HFFc6 (cell line): Measurements from ENCODE around the gene RPUSD4. TPM values are rescaled to one million over a fixed set of nuclear protein-coding genes. Genes with fewer than 3 reads are reported as not detected.

Experiments
- DNase-seq: peaks from one replicate; pipeline ENCODE4 v3.0.0-alpha.2; 2018
- H3K27ac Mint-ChIP-seq: 2 replicates; pipeline ENCODE4 v1.8.0; 2020; ENCODE audit warnings: mild to moderate bottlenecking, mixed read lengths
- H3K27me3 Mint-ChIP-seq: 2 replicates; pipeline ENCODE4 v1.8.0; 2021; ENCODE audit warnings: mild to moderate bottlenecking, moderate library complexity, mixed read lengths; ENCODE audit not compliant: insufficient read depth
- H3K36me3 Mint-ChIP-seq: 2 replicates; pipeline ENCODE4 v1.8.0; 2021; ENCODE audit warnings: low read depth, mixed read lengths
- H3K4me1 Mint-ChIP-seq: 2 replicates; pipeline ENCODE4 v1.8.0; 2020; ENCODE audit warnings: low read depth, mixed read lengths
- H3K4me3 Mint-ChIP-seq: 2 replicates; pipeline ENCODE4 v1.8.0; 2020; ENCODE audit warnings: mild to moderate bottlenecking, moderate library complexity, mixed read lengths
- H3K9me3 Mint-ChIP-seq: 2 replicates; pipeline ENCODE4 v1.8.0; 2020; ENCODE audit warnings: mild to moderate bottlenecking, mixed read lengths
- total RNA-seq, 6 experiments: library from RNA; stranded (reverse); fragmentation: NEBNext Ultra II Directional; extraction: Animal tissue kit (Norgen Biotek cat#: 25700); gene quantifications; 2 replicates in 1 of 6; 3 replicates in 5 of 6; pipeline ENCODE4 v1.2.3, GENCODE V29; 2021
- TF ChIP-seq, protein P1 (sequence below): fragments of 200-600 bp; sonication (generic); IDR thresholded peaks from 2 replicates; pipeline ENCODE4 v1.5.0; 2021; ENCODE audit warnings: antibody characterized with exemption, mild to moderate bottlenecking

The RPUSD4 gene
- total RNA-seq, 6 experiments from 2014 or later: 18.8 to 20.9 (median 19.6) TPM

DNA sequence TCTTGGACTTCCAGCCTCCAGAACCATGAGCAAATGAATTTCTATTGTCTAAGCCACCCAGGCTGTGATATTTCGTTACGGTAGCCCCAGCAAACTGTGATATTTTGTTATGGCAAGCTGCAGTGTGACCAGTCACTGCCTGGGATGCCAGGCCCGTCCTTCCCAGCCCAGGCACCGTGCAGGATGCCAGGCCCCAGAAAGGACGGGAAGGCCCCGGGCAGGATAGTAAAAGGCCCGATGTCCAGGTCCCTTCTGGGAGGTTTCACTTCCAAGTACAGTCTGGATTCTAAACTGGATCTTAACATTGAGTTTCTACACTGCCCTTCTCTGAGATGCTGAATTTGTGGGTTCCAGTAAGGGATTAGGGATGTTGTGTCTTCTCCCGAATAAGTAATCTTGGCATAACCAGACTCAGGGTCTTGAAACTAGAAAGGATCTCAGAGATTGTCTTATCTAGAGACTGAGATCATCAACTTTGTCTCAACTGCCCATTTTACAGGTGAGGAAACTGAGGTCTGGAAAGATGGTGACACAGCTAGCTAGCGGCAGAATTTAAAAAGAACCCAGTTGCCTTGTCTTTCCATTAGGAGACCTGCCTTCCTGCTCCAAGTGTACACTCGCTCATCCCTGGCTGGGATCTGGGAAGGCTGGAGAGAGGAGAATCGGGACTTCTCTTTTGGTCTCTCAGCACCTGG lies 19.9 kb downstream of the RPUSD4 start:
- Mint-ChIP-seq H3K27ac (no peak overlapping the region), H3K4me1 (no peaks in the 10 kb centered on the region), H3K4me3 (no peak overlapping the region), H3K27me3 (no peaks in the 10 kb centered on the region), H3K9me3 (no peaks in the 10 kb centered on the region), H3K36me3 (peaks cover 5% of the 10 kb centered on the region)
- no peak for DNase-seq
- TF ChIP-seq, protein P1, sequence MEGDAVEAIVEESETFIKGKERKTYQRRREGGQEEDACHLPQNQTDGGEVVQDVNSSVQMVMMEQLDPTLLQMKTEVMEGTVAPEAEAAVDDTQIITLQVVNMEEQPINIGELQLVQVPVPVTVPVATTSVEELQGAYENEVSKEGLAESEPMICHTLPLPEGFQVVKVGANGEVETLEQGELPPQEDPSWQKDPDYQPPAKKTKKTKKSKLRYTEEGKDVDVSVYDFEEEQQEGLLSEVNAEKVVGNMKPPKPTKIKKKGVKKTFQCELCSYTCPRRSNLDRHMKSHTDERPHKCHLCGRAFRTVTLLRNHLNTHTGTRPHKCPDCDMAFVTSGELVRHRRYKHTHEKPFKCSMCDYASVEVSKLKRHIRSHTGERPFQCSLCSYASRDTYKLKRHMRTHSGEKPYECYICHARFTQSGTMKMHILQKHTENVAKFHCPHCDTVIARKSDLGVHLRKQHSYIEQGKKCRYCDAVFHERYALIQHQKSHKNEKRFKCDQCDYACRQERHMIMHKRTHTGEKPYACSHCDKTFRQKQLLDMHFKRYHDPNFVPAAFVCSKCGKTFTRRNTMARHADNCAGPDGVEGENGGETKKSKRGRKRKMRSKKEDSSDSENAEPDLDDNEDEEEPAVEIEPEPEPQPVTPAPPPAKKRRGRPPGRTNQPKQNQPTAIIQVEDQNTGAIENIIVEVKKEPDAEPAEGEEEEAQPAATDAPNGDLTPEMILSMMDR: no peak

DNA sequence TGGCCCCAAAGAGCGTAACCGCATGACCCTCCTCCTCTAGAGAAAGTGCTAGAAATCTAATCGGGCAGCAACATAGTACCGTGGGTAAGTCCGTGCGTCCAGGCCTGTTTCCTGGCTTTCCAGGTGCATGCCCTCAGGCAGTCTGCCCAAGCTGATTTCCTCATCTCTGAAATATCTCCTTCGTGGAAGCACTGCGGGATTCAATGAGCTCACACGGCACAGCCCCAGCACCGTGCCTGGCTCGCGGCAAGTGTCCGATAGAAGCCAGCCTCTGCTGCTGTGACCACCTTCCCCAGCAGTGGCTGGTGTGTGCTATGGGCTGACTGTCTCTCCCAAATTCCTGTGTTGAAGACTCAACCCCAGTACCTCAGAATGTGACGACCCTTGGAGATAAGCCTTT lies 20.7 kb downstream of the RPUSD4 start:
- Mint-ChIP-seq H3K9me3 (no peaks in the 10 kb centered on the region), H3K4me1 (no peaks in the 10 kb centered on the region), H3K36me3 (no peaks in the 10 kb centered on the region; the same call in 1 of the 2 replicates), H3K4me3 (no peak overlapping the region), H3K27ac (no peak overlapping the region), H3K27me3 (no peaks in the 10 kb centered on the region; the same call in 1 of the 2 replicates)
- TF ChIP-seq, protein P1: no peak
- DNase-seq: no peak

DNA sequence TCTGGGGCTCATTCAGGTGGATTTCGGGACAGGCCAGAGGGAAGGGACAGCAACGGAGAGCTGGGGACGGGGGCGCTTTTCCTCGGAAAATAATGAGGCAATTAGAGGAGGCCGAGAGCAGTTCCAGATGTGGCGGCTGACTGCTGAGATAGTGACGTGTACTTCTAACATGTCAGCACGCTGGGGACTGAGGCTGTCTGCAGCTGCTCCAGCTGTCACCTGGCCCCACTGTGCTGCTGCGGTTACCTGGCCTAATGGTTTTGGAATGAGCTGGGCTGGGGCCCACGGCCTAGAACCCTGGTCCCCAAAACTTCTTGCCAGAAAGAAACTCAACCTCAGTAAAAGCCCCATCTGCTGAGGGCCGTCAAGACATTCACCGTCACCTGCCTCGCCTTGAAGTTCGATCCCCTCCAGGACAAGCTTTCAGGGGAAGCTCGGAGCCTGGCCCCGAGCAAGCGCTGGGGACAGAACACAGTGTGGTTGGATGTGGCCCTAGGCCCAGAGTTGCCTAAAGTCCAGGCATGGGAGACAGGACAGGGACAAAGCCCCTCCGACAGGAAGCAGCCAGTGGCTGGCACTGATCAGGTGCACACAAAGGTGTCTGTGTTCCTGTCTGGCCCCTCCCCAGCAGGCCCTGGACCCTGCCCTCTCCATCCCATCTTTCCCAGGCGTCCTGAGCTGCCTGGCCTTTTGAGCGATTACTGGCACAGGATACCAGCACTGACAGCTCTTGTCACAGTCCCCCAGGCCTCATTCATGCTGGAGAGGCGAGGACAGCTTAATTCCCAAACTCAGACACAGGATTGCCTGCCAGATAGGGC lies 22.1 kb downstream of the RPUSD4 start:
- no peak for DNase-seq
- Mint-ChIP-seq H3K27ac (no peak overlapping the region), H3K27me3 (no peaks in the 10 kb centered on the region; the same call in 1 of the 2 replicates), H3K36me3 (no peaks in the 10 kb centered on the region), H3K4me1 (no peaks in the 10 kb centered on the region), H3K4me3 (no peak overlapping the region), H3K9me3 (no peaks in the 10 kb centered on the region)
- TF ChIP-seq, protein P1: no peak

DNA sequence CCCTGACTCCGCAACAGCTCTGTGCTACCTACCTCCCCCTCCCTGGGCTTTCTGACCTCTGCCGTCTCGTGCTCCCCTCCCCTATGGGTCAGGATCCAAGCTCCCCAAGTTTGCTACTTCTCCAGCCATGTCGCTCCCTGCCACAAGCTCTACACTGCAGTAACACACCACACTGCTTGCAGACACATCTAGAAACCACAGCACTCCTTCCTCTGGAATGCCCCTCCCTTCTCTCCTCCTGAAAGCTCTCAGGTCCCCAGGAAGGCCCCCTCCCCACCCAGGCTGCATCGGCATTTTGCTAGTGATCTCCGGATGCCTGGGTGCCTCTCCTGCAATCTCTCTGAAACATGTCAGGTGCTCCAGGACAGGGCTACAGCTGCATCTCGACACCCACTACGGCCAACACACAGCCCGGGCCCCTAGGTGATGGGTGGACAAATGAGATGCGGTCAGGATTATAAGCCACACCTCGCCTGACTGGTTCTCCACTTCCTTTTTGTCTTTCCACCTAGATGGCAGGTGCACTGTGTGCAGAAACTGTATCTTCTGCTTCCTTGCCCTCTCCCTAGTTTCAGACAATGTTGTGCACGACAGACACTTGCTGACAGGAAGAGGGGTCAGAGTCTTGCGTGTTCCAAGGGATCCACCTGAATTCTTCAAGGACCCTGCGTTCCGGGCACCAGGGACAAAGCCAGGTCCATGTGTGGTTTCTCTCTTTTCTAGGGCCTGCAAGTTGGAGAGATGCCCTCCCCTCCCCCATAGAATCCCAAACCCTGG lies 22.9 kb downstream of the RPUSD4 start:
- no peaks in the 10 kb centered on the region; the same call in 1 of the 2 replicates for H3K27me3 Mint-ChIP-seq

More for the DNA sequence above, 22.9 kb downstream of the RPUSD4 start:
- Mint-ChIP-seq H3K4me3 (no peak overlapping the region), H3K27ac (no peak overlapping the region), H3K9me3 (no peaks in the 10 kb centered on the region), H3K36me3 (no peaks in the 10 kb centered on the region), H3K4me1 (no peaks in the 10 kb centered on the region)
- DNase-seq: no peak
- TF ChIP-seq, protein P1: no peak
